ENCODE data around the gene DSTYK.

DNA sequence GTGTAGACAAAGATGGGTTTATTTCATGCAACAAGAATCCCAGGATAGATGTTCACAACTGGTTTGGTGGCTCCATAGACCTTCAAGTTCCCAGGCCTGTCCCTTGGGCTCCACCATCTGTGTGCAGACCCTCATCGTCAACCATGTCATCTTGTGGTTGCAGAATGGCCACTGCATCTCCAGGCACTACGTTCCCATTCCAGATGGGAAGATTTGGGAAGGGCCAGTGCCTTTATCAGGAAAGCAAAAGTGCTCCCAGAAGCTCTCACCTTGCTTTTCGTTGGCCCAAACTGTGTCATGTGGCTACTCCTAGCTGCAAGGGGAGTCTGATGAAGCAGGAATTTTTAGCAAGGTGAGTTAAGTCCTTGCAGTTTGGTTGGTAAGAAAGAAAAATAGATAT, 29.1 kb upstream of the DSTYK start:
- TF ChIP-seq TAF1 (IDR thresholded peaks at IDR 0.05; ENCODE audit: borderline replicate concordance, low read depth, low read length) (no peak), CTCF (IDR thresholded peaks at IDR 0.05) (no peak), EP300 (IDR thresholded peaks at IDR 0.05; ENCODE audit: borderline replicate concordance in 1 of 2, low read depth in 1 of 2, low read length in 1 of 2) (no peak), RXRA (IDR thresholded peaks at IDR 0.05; ENCODE audit: borderline replicate concordance, low read depth) (no peak), TEAD4 (IDR thresholded peaks at IDR 0.05; ENCODE audit: borderline replicate concordance, insufficient read depth) (no peak), FOXM1 (IDR thresholded peaks at IDR 0.05; ENCODE audit: low read depth) (no peak), POLR2AphosphoS5 (IDR thresholded peaks at IDR 0.05; ENCODE audit: low read depth, low read length) (no peak), MXI1 (IDR thresholded peaks at IDR 0.05; ENCODE audit: low read depth, low read length) (no peak), NRF1 (IDR thresholded peaks at IDR 0.05; ENCODE audit: low read depth, low read length) (no peak), RAD21 (IDR thresholded peaks at IDR 0.05; ENCODE audit: low read length) (no peak), EZH2phosphoT487 (IDR thresholded peaks at IDR 0.05; ENCODE audit: borderline replicate concordance, low read depth) (no peak), NFIC (IDR thresholded peaks at IDR 0.05; ENCODE audit: borderline replicate concordance) (no peak)

All from SK-N-SH (cell line).